K562 (cell line): Measurements from ENCODE around the gene ACOT9. TPM values are rescaled to one million over a fixed set of nuclear protein-coding genes. Genes with fewer than 3 reads are reported as not detected.

Source experiments
- CC2D1A ChIP-seq: fragments of 450-650 bp; IDR thresholded peaks from 2 replicates; pipeline ENCODE4 v1.6.1; 2017; ENCODE audit warnings: mild to moderate bottlenecking
- CREB1 ChIP-seq, 2 experiments: sonication (generic) in 1 of 2; formaldehyde crosslinking in 1 of 2; IDR thresholded peaks; 2 replicates each; pipeline versions ENCODE4 v1.6.1 to v1.8.0; 2012 to 2022; ENCODE audit warnings: inconsistent platforms in 1 of 2, mild to moderate bottlenecking in 1 of 2, missing genetic modification reagents in 1 of 2, moderate library complexity in 1 of 2
- DPF2 ChIP-seq: fragments of 450-650 bp; IDR thresholded peaks from 2 replicates; pipeline ENCODE4 v1.6.1; 2016
- FOXP1 ChIP-seq: sonication (generic); formaldehyde crosslinking; IDR thresholded peaks from 2 replicates; pipeline ENCODE4 v1.8.0; 2022; ENCODE audit warnings: mild to moderate bottlenecking, missing genetic modification reagents
- GABPB1 ChIP-seq: sonication (generic); formaldehyde crosslinking; IDR thresholded peaks from 2 replicates; pipeline ENCODE4 v1.8.0; 2022; ENCODE audit warnings: mild to moderate bottlenecking, missing genetic modification reagents
- HDGF ChIP-seq: fragments of 450-650 bp; IDR thresholded peaks from 2 replicates; pipeline ENCODE4 v1.6.1; 2016
- HNRNPLL ChIP-seq: fragments of 200-400 bp; formaldehyde crosslinking; IDR thresholded peaks from 2 replicates; pipeline ENCODE4 v1.6.1; 2017; ENCODE audit warnings: low read length, low read depth, mild to moderate bottlenecking; ENCODE audit not compliant: poor library complexity, severe bottlenecking
- MBD2 ChIP-seq: sonication (generic); IDR thresholded peaks from 2 replicates; pipeline ENCODE4 v1.6.1; 2016; ENCODE audit warnings: low read depth, borderline replicate concordance
- MEF2D ChIP-seq: conservative IDR thresholded peaks from 2 replicates; pipeline ENCODE4 v1.6.1; 2016; ENCODE audit warnings: low read depth, missing genetic modification characterization, missing compliant biosample characterization
- RBM22 ChIP-seq: fragments of 200-400 bp; formaldehyde crosslinking; IDR thresholded peaks from 2 replicates; pipeline ENCODE4 v1.6.1; 2018; ENCODE audit warnings: low read length, low read depth; ENCODE audit not compliant: poor library complexity, severe bottlenecking
- SPI1 ChIP-seq: IDR thresholded peaks from 2 replicates; pipeline ENCODE4 v1.6.1; 2011; ENCODE audit warnings: low read depth, low read length, control low read depth, borderline replicate concordance
- STAT5A ChIP-seq: IDR thresholded peaks from 2 replicates; pipeline ENCODE4 v1.6.1; 2012; ENCODE audit warnings: low read length, inconsistent platforms, borderline replicate concordance
- TAF15 ChIP-seq: fragments of 200-400 bp; formaldehyde crosslinking; IDR thresholded peaks from 2 replicates; pipeline ENCODE4 v1.6.1; 2017; ENCODE audit warnings: mild to moderate bottlenecking, low read depth, low read length, moderate library complexity
- TAF7 ChIP-seq: fragments of 450-650 bp; IDR thresholded peaks from 2 replicates; pipeline ENCODE4 v1.6.1; 2016; ENCODE audit warnings: missing genetic modification characterization, missing compliant biosample characterization
- UBTF ChIP-seq, 2 experiments: IDR thresholded peaks; 2 replicates each; pipeline ENCODE4 v1.6.1; 2012; ENCODE audit warnings: improper control_type of control experiment in 2 of 2, low read depth in 2 of 2, low read length in 2 of 2, borderline replicate concordance in 1 of 2
- ZFP30 ChIP-seq: fragments of 250-450 bp; sonication (Bioruptor Pico); IDR thresholded peaks from 2 replicates; pipeline ENCODE4 v1.8.0; 2022; ENCODE audit warnings: moderate library complexity, mild to moderate bottlenecking, inconsistent platforms, borderline replicate concordance
- ZNF512 ChIP-seq: IDR thresholded peaks from 2 replicates; pipeline ENCODE4 v1.6.1; 2016; ENCODE audit warnings: missing genetic modification characterization, missing compliant biosample characterization
- polyA plus RNA-seq, 8 experiments: library from polyadenylated mRNA; depleted of rRNA in 4 of 8; stranded (reverse) in 5 of 8; unstranded in 3 of 8; fragments of >200 nt; fragmentation: Nextera tagmentation in 2 of 8; fragmentation: Illumina TruSeq in 1 of 8; extraction: Ambion mirVana in 2 of 8; extraction: Trizol in 1 of 8; gene quantifications; 2 replicates each; pipeline versions ENCODE4 v1.2.1 to v1.2.3, GENCODE V29; 2011 to 2014; ENCODE audit warnings: inconsistent platforms in 1 of 8, missing spikeins in 1 of 8
- total RNA-seq, 7 experiments: library from RNA; depleted of rRNA in 6 of 7; stranded (reverse); fragments of >200 nt in 6 of 7; fragmentation: Illumina TruSeq in 2 of 7; extraction: Trizol in 2 of 7; gene quantifications; 2 replicates each; pipeline versions ENCODE4 v1.2.1 to v1.2.3, GENCODE V29; 2011 to 2021; ENCODE audit warnings: low replicate concordance in 1 of 7
- TF ChIP-seq, protein P1 (sequence below), 2 experiments: fragments of 450-650 bp; IDR thresholded peaks; 2 replicates each; pipeline ENCODE4 v1.6.1; 2018; ENCODE audit warnings: mild to moderate bottlenecking in 2 of 2, low read depth in 1 of 2; ENCODE audit not compliant: partially characterized antibody in 2 of 2
- TF ChIP-seq, protein P2 (sequence below): fragments of 250-450 bp; sonication (Bioruptor Pico); IDR thresholded peaks from 2 replicates; pipeline ENCODE4 v1.8.0; 2021; ENCODE audit warnings: moderate library complexity, mild to moderate bottlenecking, inconsistent platforms

ACOT9 gene
- total and polyA plus RNA-seq, 9 of the 15 experiments (the other 6 are each of a cell fraction or from before 2014, with no cell fraction given), result 31.2 to 80.9 (median 45.3) TPM

- TF ChIP-seq, protein P1, sequence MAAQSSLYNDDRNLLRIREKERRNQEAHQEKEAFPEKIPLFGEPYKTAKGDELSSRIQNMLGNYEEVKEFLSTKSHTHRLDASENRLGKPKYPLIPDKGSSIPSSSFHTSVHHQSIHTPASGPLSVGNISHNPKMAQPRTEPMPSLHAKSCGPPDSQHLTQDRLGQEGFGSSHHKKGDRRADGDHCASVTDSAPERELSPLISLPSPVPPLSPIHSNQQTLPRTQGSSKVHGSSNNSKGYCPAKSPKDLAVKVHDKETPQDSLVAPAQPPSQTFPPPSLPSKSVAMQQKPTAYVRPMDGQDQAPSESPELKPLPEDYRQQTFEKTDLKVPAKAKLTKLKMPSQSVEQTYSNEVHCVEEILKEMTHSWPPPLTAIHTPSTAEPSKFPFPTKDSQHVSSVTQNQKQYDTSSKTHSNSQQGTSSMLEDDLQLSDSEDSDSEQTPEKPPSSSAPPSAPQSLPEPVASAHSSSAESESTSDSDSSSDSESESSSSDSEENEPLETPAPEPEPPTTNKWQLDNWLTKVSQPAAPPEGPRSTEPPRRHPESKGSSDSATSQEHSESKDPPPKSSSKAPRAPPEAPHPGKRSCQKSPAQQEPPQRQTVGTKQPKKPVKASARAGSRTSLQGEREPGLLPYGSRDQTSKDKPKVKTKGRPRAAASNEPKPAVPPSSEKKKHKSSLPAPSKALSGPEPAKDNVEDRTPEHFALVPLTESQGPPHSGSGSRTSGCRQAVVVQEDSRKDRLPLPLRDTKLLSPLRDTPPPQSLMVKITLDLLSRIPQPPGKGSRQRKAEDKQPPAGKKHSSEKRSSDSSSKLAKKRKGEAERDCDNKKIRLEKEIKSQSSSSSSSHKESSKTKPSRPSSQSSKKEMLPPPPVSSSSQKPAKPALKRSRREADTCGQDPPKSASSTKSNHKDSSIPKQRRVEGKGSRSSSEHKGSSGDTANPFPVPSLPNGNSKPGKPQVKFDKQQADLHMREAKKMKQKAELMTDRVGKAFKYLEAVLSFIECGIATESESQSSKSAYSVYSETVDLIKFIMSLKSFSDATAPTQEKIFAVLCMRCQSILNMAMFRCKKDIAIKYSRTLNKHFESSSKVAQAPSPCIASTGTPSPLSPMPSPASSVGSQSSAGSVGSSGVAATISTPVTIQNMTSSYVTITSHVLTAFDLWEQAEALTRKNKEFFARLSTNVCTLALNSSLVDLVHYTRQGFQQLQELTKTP (IDR thresholded peaks at IDR 0.05; ENCODE audit: low read depth in 1 of 2, partially characterized antibody in 2 of 2), result no peak
- TF ChIP-seq ZNF512 (tag) (no peak), FOXP1 (peak; percentile 49; the same call in 1 of the 2 replicates), CC2D1A (0 out of 2 replicates have a peak, but pooled peaks have one; percentile 11), HDGF (no peak), ZFP30 (CRISPR knock-in tag) (no peak), SPI1 (peak; percentile 87), DPF2 (peak; percentile 15; the same call in 1 of the 2 replicates), UBTF (IDR thresholded peaks at IDR 0.05; ENCODE audit: borderline replicate concordance in 1 of 2, low read depth in 2 of 2, low read length in 2 of 2) (0 out of 4 replicates have a peak, but pooled peaks of 1 of the 2 experiments have one; percentile 35), RBM22 (no peak), HNRNPLL (peak; percentile 97), MBD2 (peak; percentile 68; the same call in 1 of the 2 replicates), STAT5A (no peak), CREB1 (IDR thresholded peaks at IDR 0.05) (peak; percentile 73), CREB1 (CRISPR knock-in tag; IDR thresholded peaks at IDR 0.05) (peak; percentile 78), GABPB1 (CRISPR knock-in tag) (0 out of 2 replicates have a peak, but pooled peaks have one; percentile 39), TAF7 (tag) (no peak), TAF15 (no peak), MEF2D (tag) (no peak)
- TF ChIP-seq, protein P2, sequence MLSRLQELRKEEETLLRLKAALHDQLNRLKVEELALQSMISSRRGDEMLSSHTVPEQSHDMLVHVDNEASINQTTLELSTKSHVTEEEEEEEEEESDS (CRISPR knock-in tag), result no peak
Observed at GRCh38 chrX:23742697-23743622, at the start of gene ACOT9 (continued).
